Lower leg skin (tissue), 3 donors: Measurements from ENCODE around the gene HTR3A.

Experiments
- CTCF ChIP-seq, 3 donors: fragments of 450-650 bp; IDR thresholded peaks; one replicate each; pipeline ENCODE4 v1.5.1; 2016; ENCODE audit warnings: antibody characterized with exemption in 3 of 3, mild to moderate bottlenecking in 3 of 3, moderate library complexity in 2 of 3
- POLR2A ChIP-seq, 2 donors: fragments of 450-650 bp; IDR thresholded peaks; one replicate each; pipeline ENCODE4 v1.6.1; 2016 to 2017; ENCODE audit warnings: antibody characterized with exemption in 2 of 2, mild to moderate bottlenecking in 1 of 2, moderate library complexity in 1 of 2

GRCh38 chr11:113952070-113952469 lies 22.8 kb upstream of the HTR3A start:
- TF ChIP-seq CTCF (IDR thresholded peaks at IDR 0.05) (no peak), POLR2A (IDR thresholded peaks at IDR 0.05) (no peak)
